SU-DHL-6 (cell line): ENCODE measurements around the gene NRF1.

ENCODE experiments used
- CTCF ChIP-seq: fragments of 200-600 bp; sonication (generic); IDR thresholded peaks from one replicate; pipeline ENCODE4 v1.5.1; 2017; ENCODE audit warnings: antibody characterized with exemption, mild to moderate bottlenecking, low read length, moderate library complexity; ENCODE audit not compliant: insufficient read depth, poor library complexity, severe bottlenecking
- EZH2phosphoT487 ChIP-seq: fragments of 200-600 bp; sonication (generic), shearing (Covaris generic); conservative IDR thresholded peaks from 2 replicates; pipeline ENCODE4 v1.6.1; 2018; ENCODE audit warnings: mild to moderate bottlenecking, antibody characterized with exemption, low read length, moderate library complexity, mixed read lengths

GRCh38 chr7:129703751-129704150 lies 92.2 kb downstream of the NRF1 start:
- no peak for TF ChIP-seq CTCF
- TF ChIP-seq EZH2phosphoT487 = no peak
